Panc1 (cell line): ENCODE measurements around the gene ABTB2. TPM values are rescaled to one million over a fixed set of nuclear protein-coding genes. Genes with fewer than 3 reads are reported as not detected.

Experiments used
- ATAC-seq: fragments of 200-7000 bp; cut with Tn5 transposase; 2 replicates; pipeline ENCODE4 v1.9.1; 2020; ENCODE audit warnings: mild to moderate bottlenecking, moderate library complexity
- BruUV-seq: library from RNA; stranded (reverse); fragments of 400-500 nt; replicated peaks from 2 replicates; lab custom pipeline; 2021; lab: Mats Ljungman, UMichigan
- CTCF ChIA-PET: fragments of 300-600 bp; sonication (Branson Sonifier 250); formaldehyde crosslinking; loops from one replicate; lab custom pipeline; 2022; ENCODE audit warnings: antibody characterized with exemption; lab: Charles Lee
- POLR2A ChIA-PET: fragments of 300-600 bp; sonication (Branson Sonifier 250); formaldehyde crosslinking; loops from one replicate; lab custom pipeline; 2022; ENCODE audit warnings: antibody characterized with exemption; lab: Charles Lee
- DNase-seq: peaks from one replicate; pipeline ENCODE4 v3.0.0-alpha.2; 2010; ENCODE audit warnings: low read depth, low spot score
- H3K27ac ChIP-seq: 2 replicates; pipeline ENCODE4 v1.5.1; 2011; ENCODE audit warnings: mild to moderate bottlenecking, low read length, inconsistent platforms
- H3K27me3 ChIP-seq: fragments of 200-500 bp; sonication (Bioruptor generic); 2 replicates; pipeline ENCODE4 v1.6.0; 2014; ENCODE audit warnings: low read length, inconsistent platforms; ENCODE audit not compliant: control insufficient read depth, insufficient read depth
- H3K36me3 ChIP-seq: fragments of 200-500 bp; sonication (Bioruptor generic); 2 replicates; pipeline ENCODE4 v1.5.1; 2014; ENCODE audit warnings: inconsistent platforms, mild to moderate bottlenecking, low read length, moderate library complexity; ENCODE audit not compliant: control insufficient read depth, insufficient read depth
- H3K4me1 ChIP-seq: 2 replicates; pipeline ENCODE4 v1.5.1; 2011; ENCODE audit warnings: inconsistent platforms, mild to moderate bottlenecking, low read length, moderate library complexity; ENCODE audit not compliant: control insufficient read depth, insufficient read depth
- H3K4me3 ChIP-seq, 2 experiments: 2 replicates each; pipeline ENCODE4 v1.5.1; 2011 to 2012; ENCODE audit warnings: low read depth in 2 of 2, low read length in 2 of 2, mild to moderate bottlenecking in 2 of 2, inconsistent platforms in 1 of 2, moderate library complexity in 1 of 2
- H3K9me3 ChIP-seq: fragments of 200-500 bp; sonication (Bioruptor generic); 2 replicates; pipeline ENCODE4 v1.5.1; 2014; ENCODE audit warnings: low read depth, mild to moderate bottlenecking, inconsistent platforms, low read length, moderate library complexity; ENCODE audit not compliant: control insufficient read depth, insufficient read depth
- POLR2AphosphoS5 ChIP-seq: IDR thresholded peaks from 2 replicates; pipeline ENCODE4 v1.6.1; 2012; ENCODE audit warnings: mild to moderate bottlenecking, low read depth, low read length, moderate library complexity
- SIN3A ChIP-seq: IDR thresholded peaks from 2 replicates; pipeline ENCODE4 v1.6.1; 2012; ENCODE audit warnings: low read depth, mild to moderate bottlenecking, low read length, moderate library complexity, borderline replicate concordance; ENCODE audit not compliant: insufficient read depth
- TCF7L2 ChIP-seq: IDR thresholded peaks from 2 replicates; pipeline ENCODE4 v1.6.1; 2011; ENCODE audit warnings: mild to moderate bottlenecking, low read depth, low read length, inconsistent platforms
- in situ Hi-C: cut with HindIII; loops from 2 replicates; pipeline ENCODE4 v1.10.0; 2016; ENCODE audit warnings: low sequenced_read_pairs, low pct_unique_long_range_greater_than_20kb
- intact Hi-C: fragments of 100-400 bp; cut with micrococcal nuclease; formaldehyde crosslinking; loops from one replicate; pipeline ENCODE4 v1.10.0; 2022; ENCODE audit not compliant: unreplicated experiment
- total RNA-seq: library from RNA; stranded (reverse); gene quantifications from one replicate; pipeline ENCODE4 v1.2.1, GENCODE V29; 2021; ENCODE audit not compliant: unreplicated experiment
- TF ChIP-seq, protein P1 (sequence below), 2 experiments: IDR thresholded peaks; 2 replicates each; pipeline ENCODE4 v1.6.1; 2011 to 2012; ENCODE audit warnings: low read depth in 2 of 2, control low read depth in 1 of 2, low read length in 1 of 2, mild to moderate bottlenecking in 1 of 2, moderate library complexity in 1 of 2; ENCODE audit not compliant: insufficient read depth in 1 of 2
- TF ChIP-seq, protein P2 (sequence below): fragments of 450-650 bp; IDR thresholded peaks from 2 replicates; pipeline ENCODE4 v1.5.1; 2017; ENCODE audit warnings: mild to moderate bottlenecking

Gene ABTB2
- total RNA-seq, 1 experiment from 2014 or later: 22.7 TPM

DNA sequence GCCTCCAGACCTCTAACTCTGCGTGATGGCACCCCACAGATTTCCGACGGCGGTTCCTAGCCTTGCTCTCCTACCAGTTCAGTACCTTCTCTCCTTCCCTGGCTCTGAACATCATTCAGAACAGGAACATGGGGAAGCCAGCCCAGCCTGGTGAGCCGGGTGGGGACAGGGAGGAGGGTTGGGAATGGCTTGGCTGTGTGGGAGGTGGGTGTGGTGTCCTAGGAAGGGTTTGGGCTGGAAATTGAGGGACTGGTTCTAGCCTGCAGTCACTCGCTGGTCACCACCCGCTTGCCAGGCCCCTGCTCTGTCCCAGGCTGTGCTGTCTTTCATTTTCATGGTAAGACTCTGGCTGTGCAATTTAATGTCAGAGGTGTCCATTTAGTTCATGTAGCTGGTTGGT is 218.5 kb downstream of the ABTB2 start:
- CTCF ChIA-PET: no interaction called here
- no peak for ATAC-seq

DNA sequence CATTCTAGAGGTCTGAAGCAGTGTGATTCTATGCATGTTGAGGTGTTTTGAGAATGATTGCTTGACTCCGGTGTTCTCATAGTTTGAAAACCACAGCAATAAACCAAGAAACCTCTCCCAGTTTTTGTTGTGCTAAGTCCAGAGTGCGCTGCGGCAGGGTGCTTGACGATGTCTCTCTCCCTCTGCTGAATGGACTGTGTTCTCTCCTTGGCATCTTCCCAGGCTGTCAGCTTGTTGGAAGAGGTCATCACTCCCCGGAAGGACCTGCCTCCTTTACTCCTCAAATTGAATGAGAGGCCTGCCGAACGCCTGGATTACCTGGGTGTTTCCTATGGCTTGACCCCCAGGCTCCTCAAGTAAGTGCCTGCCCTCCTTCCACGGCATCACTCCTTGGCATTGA is 221.4 kb downstream of the ABTB2 start:
- intact Hi-C loops (no loop called here), in situ Hi-C loops (no loop called here)
- no peak for ATAC-seq
- no peak overlapping the region for H3K27ac ChIP-seq
- no peaks in the 10 kb centered on the region for H3K9me3 ChIP-seq
- H3K36me3 ChIP-seq: peaks cover 38% of the 10 kb centered on the region
- BruUV-seq: no TSS peak
- TF ChIP-seq, protein P1, sequence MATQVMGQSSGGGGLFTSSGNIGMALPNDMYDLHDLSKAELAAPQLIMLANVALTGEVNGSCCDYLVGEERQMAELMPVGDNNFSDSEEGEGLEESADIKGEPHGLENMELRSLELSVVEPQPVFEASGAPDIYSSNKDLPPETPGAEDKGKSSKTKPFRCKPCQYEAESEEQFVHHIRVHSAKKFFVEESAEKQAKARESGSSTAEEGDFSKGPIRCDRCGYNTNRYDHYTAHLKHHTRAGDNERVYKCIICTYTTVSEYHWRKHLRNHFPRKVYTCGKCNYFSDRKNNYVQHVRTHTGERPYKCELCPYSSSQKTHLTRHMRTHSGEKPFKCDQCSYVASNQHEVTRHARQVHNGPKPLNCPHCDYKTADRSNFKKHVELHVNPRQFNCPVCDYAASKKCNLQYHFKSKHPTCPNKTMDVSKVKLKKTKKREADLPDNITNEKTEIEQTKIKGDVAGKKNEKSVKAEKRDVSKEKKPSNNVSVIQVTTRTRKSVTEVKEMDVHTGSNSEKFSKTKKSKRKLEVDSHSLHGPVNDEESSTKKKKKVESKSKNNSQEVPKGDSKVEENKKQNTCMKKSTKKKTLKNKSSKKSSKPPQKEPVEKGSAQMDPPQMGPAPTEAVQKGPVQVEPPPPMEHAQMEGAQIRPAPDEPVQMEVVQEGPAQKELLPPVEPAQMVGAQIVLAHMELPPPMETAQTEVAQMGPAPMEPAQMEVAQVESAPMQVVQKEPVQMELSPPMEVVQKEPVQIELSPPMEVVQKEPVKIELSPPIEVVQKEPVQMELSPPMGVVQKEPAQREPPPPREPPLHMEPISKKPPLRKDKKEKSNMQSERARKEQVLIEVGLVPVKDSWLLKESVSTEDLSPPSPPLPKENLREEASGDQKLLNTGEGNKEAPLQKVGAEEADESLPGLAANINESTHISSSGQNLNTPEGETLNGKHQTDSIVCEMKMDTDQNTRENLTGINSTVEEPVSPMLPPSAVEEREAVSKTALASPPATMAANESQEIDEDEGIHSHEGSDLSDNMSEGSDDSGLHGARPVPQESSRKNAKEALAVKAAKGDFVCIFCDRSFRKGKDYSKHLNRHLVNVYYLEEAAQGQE (IDR thresholded peaks at IDR 0.05; ENCODE audit: insufficient read depth in 1 of 2, low read depth in 2 of 2, low read length in 1 of 2): no peak
- TF ChIP-seq POLR2AphosphoS5 (no peak), TCF7L2 (no peak), SIN3A (no peak)
- TF ChIP-seq, protein P2, sequence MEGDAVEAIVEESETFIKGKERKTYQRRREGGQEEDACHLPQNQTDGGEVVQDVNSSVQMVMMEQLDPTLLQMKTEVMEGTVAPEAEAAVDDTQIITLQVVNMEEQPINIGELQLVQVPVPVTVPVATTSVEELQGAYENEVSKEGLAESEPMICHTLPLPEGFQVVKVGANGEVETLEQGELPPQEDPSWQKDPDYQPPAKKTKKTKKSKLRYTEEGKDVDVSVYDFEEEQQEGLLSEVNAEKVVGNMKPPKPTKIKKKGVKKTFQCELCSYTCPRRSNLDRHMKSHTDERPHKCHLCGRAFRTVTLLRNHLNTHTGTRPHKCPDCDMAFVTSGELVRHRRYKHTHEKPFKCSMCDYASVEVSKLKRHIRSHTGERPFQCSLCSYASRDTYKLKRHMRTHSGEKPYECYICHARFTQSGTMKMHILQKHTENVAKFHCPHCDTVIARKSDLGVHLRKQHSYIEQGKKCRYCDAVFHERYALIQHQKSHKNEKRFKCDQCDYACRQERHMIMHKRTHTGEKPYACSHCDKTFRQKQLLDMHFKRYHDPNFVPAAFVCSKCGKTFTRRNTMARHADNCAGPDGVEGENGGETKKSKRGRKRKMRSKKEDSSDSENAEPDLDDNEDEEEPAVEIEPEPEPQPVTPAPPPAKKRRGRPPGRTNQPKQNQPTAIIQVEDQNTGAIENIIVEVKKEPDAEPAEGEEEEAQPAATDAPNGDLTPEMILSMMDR: no peak
- no peaks in the 10 kb centered on the region for H3K4me1 ChIP-seq
- ChIA-PET POLR2A (no interaction called here), CTCF (no interaction called here)
- no peaks in the 10 kb centered on the region for H3K27me3 ChIP-seq
- H3K4me3 ChIP-seq: no peak overlapping the region
- no peak for DNase-seq

More for the DNA sequence above, 218.5 kb downstream of the ABTB2 start:
- BruUV-seq: no TSS peak
- H3K27ac ChIP-seq: no peak overlapping the region
- in situ Hi-C loops: no loop called here
- H3K4me3 ChIP-seq: no peak overlapping the region
- POLR2A ChIA-PET: no interaction called here
- H3K9me3 ChIP-seq: no peaks in the 10 kb centered on the region
- TF ChIP-seq, protein P2: no peak
- TF ChIP-seq POLR2AphosphoS5: no peak
- TF ChIP-seq SIN3A: no peak
- TF ChIP-seq TCF7L2: no peak
- TF ChIP-seq, protein P1 (IDR thresholded peaks at IDR 0.05; ENCODE audit: insufficient read depth in 1 of 2, low read depth in 2 of 2, low read length in 1 of 2): no peak
- intact Hi-C loops: no loop called here
- H3K36me3 ChIP-seq: peaks cover 43% of the 10 kb centered on the region
- no peak for DNase-seq
- H3K4me1 ChIP-seq: no peaks in the 10 kb centered on the region
- H3K27me3 ChIP-seq: no peaks in the 10 kb centered on the region
